ENCODE measurements around the gene GMCL2.

DNA sequence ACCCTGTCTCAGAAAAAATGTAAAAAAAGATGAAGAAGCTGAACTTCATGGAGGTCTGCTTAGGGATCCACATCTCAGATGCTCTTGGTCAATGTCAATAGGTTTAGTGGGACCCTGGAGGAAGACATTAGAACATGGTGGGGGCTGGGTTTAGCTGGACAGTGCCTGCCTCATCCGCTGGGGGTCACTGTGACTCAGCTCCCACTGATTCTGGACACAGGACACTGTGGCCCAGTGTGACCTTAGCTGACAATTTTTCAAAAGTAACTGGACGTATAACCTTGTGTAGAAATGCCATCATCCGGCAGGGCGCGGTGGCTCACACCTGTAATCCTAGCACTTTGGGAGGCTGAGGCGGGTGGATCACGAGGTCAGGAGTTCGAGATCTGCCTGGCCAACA is 9.8 kb upstream of the GMCL2 start:
- TF ChIP-seq, protein P1, sequence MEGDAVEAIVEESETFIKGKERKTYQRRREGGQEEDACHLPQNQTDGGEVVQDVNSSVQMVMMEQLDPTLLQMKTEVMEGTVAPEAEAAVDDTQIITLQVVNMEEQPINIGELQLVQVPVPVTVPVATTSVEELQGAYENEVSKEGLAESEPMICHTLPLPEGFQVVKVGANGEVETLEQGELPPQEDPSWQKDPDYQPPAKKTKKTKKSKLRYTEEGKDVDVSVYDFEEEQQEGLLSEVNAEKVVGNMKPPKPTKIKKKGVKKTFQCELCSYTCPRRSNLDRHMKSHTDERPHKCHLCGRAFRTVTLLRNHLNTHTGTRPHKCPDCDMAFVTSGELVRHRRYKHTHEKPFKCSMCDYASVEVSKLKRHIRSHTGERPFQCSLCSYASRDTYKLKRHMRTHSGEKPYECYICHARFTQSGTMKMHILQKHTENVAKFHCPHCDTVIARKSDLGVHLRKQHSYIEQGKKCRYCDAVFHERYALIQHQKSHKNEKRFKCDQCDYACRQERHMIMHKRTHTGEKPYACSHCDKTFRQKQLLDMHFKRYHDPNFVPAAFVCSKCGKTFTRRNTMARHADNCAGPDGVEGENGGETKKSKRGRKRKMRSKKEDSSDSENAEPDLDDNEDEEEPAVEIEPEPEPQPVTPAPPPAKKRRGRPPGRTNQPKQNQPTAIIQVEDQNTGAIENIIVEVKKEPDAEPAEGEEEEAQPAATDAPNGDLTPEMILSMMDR (IDR thresholded peaks at IDR 0.05) = no peak
- no peak for TF ChIP-seq POLR2A (IDR thresholded peaks at IDR 0.05)

Data from ovary (tissue), 3 donors.